ENCODE measurements around the gene C1orf56. TPM values are rescaled to one million over a fixed set of nuclear protein-coding genes. Genes with fewer than 3 reads are reported as not detected.
A peak's percentile ranks its signal among the peaks of the same experiment; 100 is the strongest.

C1orf56 gene
- total RNA-seq, 1 donor from 2014 or later, result 0.71 TPM

DNA sequence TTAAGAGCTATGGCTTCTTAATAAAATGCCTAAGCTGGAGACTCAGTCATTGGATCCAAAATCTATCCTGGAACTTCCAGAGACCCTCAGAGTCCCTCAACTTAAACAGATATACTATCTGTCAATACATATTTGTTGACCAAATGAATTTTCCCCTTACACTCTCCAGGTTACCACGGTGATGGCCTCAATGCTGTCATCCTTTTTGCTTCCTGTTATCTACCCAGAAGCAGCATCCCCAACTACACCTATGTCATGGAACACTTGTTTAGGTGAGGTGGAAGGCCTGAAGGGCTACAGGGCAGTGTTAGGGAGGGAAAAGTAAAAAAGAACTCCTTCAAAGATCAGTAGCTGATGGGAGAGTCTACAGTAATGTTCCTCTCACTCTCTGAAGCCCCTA, 4.4 kb upstream of the C1orf56 start:
- Histone ChIP-seq H3K4me3 (ENCODE audit: low read depth, low read length) (no peak overlapping the region), H3K27me3 (ENCODE audit: control insufficient read depth, insufficient read depth, low read length) (no peaks in the 10 kb centered on the region), H3K36me3 (ENCODE audit: control insufficient read depth, insufficient read depth, low read length) (no peaks in the 10 kb centered on the region)
- TF ChIP-seq, protein P1, sequence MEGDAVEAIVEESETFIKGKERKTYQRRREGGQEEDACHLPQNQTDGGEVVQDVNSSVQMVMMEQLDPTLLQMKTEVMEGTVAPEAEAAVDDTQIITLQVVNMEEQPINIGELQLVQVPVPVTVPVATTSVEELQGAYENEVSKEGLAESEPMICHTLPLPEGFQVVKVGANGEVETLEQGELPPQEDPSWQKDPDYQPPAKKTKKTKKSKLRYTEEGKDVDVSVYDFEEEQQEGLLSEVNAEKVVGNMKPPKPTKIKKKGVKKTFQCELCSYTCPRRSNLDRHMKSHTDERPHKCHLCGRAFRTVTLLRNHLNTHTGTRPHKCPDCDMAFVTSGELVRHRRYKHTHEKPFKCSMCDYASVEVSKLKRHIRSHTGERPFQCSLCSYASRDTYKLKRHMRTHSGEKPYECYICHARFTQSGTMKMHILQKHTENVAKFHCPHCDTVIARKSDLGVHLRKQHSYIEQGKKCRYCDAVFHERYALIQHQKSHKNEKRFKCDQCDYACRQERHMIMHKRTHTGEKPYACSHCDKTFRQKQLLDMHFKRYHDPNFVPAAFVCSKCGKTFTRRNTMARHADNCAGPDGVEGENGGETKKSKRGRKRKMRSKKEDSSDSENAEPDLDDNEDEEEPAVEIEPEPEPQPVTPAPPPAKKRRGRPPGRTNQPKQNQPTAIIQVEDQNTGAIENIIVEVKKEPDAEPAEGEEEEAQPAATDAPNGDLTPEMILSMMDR (IDR thresholded peaks at IDR 0.05; ENCODE audit: insufficient read depth, low read length, poor library complexity, severe bottlenecking), result no peak
- no peak for DNase-seq (ENCODE audit: low read depth)

DNA sequence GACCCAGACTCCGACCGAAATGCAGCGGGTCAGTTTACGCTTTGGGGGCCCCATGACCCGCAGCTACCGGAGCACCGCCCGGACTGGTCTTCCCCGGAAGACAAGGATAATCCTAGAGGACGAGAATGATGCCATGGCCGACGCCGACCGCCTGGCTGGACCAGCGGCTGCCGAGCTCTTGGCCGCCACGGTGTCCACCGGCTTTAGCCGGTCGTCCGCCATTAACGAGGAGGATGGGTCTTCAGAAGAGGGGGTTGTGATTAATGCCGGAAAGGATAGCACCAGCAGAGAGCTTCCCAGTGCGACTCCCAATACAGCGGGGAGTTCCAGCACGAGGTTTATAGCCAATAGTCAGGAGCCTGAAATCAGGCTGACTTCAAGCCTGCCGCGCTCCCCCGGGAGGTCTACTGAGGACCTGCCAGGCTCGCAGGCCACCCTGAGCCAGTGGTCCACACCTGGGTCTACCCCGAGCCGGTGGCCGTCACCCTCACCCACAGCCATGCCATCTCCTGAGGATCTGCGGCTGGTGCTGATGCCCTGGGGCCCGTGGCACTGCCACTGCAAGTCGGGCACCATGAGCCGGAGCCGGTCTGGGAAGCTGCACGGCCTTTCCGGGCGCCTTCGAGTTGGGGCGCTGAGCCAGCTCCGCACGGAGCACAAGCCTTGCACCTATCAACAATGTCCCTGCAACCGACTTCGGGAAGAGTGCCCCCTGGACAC, 534 bp downstream of the C1orf56 start:
- no peak for DNase-seq (ENCODE audit: low read depth)
- Histone ChIP-seq H3K36me3 (ENCODE audit: control insufficient read depth, insufficient read depth, low read length) (peaks cover 1% of the 10 kb centered on the region), H3K27me3 (ENCODE audit: control insufficient read depth, insufficient read depth, low read length) (no peaks in the 10 kb centered on the region), H3K4me3 (ENCODE audit: low read depth, low read length) (peak overlapping the region; percentile 57)
- TF ChIP-seq, protein P1 (IDR thresholded peaks at IDR 0.05; ENCODE audit: insufficient read depth, low read length, poor library complexity, severe bottlenecking), result peak; percentile 53

DNA sequence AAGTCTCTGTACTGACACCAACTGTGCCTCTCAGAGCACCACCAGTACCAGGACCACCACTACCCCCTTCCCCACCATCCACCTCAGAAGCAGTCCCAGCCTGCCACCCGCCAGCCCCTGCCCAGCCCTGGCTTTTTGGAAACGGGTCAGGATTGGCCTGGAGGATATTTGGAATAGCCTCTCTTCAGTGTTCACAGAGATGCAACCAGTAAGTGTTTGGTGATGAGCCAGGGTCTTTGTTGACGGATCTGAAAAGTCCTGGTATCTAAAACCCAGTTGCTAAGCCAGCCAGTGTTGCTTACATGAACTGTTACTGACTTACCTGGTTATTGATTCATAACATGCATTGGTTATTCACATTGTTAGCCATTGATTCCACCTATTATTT, 1.1 kb downstream of the C1orf56 start:
- H3K27me3 ChIP-seq (ENCODE audit: control insufficient read depth, insufficient read depth, low read length), result no peaks in the 10 kb centered on the region
- peaks cover 1% of the 10 kb centered on the region for H3K36me3 ChIP-seq (ENCODE audit: control insufficient read depth, insufficient read depth, low read length)
- no peak for DNase-seq (ENCODE audit: low read depth)
- H3K4me3 ChIP-seq (ENCODE audit: low read depth, low read length), result peak overlapping the region; percentile 57
- TF ChIP-seq, protein P1 (IDR thresholded peaks at IDR 0.05; ENCODE audit: insufficient read depth, low read length, poor library complexity, severe bottlenecking), result no peak

DNA sequence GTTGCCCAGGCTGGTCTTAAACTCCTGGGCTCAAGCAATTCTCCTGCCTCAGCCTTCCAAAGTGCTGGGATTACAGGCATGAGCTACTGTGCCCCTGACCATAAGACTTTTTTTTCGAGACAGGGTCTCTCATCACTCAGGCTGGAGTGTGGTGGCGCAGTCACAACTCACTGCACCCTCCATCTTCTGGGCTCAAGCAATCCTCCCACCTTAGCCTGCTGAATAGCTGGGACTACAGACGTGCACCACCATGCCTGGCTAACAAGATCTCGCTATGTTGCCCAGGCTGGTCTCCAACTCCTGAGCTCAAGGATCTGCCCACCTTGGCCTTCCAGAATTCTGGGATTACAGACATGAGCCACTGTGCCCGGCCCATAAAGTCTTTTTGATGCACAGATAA, 1.9 kb downstream of the C1orf56 start:
- Histone ChIP-seq H3K27me3 (ENCODE audit: control insufficient read depth, insufficient read depth, low read length) (no peaks in the 10 kb centered on the region), H3K36me3 (ENCODE audit: control insufficient read depth, insufficient read depth, low read length) (peaks cover 1% of the 10 kb centered on the region), H3K4me3 (ENCODE audit: low read depth, low read length) (no peak overlapping the region)
- TF ChIP-seq, protein P1 (IDR thresholded peaks at IDR 0.05; ENCODE audit: insufficient read depth, low read length, poor library complexity, severe bottlenecking), result no peak
- no peak for DNase-seq (ENCODE audit: low read depth)

DNA sequence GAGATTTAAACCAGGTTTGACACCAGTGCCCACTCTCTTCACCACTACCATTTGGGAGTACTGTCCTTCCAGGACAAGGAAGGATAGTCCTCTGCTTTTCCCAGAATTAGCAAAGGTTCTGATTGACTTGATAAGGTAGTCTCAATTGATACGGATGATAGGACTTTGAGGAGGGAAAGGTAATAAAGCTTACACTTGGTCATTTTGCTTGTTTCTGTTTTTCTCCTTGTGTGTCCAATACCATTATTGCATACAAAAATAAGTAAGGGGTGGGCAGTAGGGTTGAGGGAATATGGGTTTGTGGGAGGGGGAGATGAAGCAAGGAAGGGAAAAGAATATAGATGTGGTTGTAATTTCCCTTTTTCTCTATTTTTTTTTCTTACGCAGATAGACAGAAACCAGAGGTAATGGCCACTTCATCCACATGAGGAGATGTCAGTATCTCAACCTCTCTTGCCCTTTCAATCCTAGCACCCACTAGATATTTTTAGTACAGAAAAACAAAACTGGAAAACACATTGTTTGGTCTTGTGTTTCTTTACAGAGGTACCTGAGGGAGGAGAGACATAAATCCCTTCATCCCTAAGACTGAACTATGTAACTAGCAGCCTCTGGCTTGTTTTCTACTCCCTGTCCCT, 2.6 kb downstream of the C1orf56 start:
- Histone ChIP-seq H3K27me3 (ENCODE audit: control insufficient read depth, insufficient read depth, low read length) (no peaks in the 10 kb centered on the region), H3K4me3 (ENCODE audit: low read depth, low read length) (no peak overlapping the region), H3K36me3 (ENCODE audit: control insufficient read depth, insufficient read depth, low read length) (peaks cover 3% of the 10 kb centered on the region)
- DNase-seq (ENCODE audit: low read depth), result no peak
- TF ChIP-seq, protein P1 (IDR thresholded peaks at IDR 0.05; ENCODE audit: insufficient read depth, low read length, poor library complexity, severe bottlenecking), result no peak
